Measurements from ENCODE around the gene GID8. TPM values are rescaled to one million over a fixed set of nuclear protein-coding genes. Genes with fewer than 3 reads are reported as not detected.

The GID8 gene
- total and polyA plus RNA-seq, 2 of the 13 experiments (the other 11 are each of a cell fraction or from before 2014, with no cell fraction given) = 39.6 to 59.8 TPM

DNA sequence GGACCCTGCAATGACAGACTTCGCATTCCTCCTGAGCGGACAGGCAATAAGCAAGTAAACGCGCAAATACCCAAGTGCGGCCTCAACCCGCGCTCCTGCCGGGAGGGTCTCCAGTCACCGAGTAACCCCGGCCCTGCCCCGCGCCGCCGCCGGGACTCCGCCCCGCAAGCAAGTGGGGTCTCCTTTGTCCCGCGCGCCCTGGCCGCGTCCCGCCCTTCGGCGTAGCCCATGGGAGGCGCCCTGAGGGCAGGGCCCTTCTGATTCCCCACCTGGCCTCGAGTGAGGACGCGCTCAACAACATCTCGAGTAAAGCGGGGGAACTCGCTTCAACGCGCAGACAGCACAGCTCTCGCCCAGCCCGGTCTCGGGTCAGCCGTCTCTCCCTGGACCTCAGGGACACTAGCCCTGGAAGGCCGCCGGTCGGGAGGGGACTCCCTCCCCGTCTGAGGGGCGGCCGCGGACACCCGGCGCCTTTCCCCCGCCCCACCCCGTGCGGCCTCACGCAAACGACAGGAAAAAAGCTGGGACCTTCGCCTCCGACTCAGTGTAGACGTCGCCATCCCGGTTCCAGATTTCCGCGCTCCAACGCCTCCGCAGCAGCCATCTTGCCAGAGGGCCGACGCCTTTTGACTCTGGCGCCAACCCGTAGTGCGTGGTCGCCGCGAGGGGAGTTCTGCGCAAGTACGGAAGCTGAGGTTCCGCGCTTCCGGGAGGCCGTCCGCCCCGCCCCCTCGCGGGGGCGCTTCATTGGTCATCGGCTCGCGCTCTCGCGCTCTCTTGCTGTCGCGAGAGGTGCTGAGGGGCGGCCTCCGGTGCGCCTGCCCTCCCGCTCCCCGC, 461 bp upstream of the GID8 start (continued):
- TF ChIP-seq AGO2 (optimal IDR thresholded peaks at IDR 0.05; ENCODE audit: low read depth, low read length) = peak; percentile 95
- peak; percentile 53; the same call in 1 of the 2 replicates for TF ChIP-seq ZNF644 (CRISPR knock-in tag; IDR thresholded peaks at IDR 0.05; ENCODE audit: low read depth)
- TF ChIP-seq, protein P1, sequence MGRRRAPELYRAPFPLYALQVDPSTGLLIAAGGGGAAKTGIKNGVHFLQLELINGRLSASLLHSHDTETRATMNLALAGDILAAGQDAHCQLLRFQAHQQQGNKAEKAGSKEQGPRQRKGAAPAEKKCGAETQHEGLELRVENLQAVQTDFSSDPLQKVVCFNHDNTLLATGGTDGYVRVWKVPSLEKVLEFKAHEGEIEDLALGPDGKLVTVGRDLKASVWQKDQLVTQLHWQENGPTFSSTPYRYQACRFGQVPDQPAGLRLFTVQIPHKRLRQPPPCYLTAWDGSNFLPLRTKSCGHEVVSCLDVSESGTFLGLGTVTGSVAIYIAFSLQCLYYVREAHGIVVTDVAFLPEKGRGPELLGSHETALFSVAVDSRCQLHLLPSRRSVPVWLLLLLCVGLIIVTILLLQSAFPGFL (CRISPR knock-in tag; IDR thresholded peaks at IDR 0.05) = peak; percentile 97; the same call in 1 of the 2 replicates
- TF ChIP-seq, protein P2, sequence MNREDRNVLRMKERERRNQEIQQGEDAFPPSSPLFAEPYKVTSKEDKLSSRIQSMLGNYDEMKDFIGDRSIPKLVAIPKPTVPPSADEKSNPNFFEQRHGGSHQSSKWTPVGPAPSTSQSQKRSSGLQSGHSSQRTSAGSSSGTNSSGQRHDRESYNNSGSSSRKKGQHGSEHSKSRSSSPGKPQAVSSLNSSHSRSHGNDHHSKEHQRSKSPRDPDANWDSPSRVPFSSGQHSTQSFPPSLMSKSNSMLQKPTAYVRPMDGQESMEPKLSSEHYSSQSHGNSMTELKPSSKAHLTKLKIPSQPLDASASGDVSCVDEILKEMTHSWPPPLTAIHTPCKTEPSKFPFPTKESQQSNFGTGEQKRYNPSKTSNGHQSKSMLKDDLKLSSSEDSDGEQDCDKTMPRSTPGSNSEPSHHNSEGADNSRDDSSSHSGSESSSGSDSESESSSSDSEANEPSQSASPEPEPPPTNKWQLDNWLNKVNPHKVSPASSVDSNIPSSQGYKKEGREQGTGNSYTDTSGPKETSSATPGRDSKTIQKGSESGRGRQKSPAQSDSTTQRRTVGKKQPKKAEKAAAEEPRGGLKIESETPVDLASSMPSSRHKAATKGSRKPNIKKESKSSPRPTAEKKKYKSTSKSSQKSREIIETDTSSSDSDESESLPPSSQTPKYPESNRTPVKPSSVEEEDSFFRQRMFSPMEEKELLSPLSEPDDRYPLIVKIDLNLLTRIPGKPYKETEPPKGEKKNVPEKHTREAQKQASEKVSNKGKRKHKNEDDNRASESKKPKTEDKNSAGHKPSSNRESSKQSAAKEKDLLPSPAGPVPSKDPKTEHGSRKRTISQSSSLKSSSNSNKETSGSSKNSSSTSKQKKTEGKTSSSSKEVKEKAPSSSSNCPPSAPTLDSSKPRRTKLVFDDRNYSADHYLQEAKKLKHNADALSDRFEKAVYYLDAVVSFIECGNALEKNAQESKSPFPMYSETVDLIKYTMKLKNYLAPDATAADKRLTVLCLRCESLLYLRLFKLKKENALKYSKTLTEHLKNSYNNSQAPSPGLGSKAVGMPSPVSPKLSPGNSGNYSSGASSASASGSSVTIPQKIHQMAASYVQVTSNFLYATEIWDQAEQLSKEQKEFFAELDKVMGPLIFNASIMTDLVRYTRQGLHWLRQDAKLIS (CRISPR knock-in tag; IDR thresholded peaks at IDR 0.05) = peak; percentile 82; the same call in 1 of the 2 replicates
- TF ChIP-seq, protein P3, sequence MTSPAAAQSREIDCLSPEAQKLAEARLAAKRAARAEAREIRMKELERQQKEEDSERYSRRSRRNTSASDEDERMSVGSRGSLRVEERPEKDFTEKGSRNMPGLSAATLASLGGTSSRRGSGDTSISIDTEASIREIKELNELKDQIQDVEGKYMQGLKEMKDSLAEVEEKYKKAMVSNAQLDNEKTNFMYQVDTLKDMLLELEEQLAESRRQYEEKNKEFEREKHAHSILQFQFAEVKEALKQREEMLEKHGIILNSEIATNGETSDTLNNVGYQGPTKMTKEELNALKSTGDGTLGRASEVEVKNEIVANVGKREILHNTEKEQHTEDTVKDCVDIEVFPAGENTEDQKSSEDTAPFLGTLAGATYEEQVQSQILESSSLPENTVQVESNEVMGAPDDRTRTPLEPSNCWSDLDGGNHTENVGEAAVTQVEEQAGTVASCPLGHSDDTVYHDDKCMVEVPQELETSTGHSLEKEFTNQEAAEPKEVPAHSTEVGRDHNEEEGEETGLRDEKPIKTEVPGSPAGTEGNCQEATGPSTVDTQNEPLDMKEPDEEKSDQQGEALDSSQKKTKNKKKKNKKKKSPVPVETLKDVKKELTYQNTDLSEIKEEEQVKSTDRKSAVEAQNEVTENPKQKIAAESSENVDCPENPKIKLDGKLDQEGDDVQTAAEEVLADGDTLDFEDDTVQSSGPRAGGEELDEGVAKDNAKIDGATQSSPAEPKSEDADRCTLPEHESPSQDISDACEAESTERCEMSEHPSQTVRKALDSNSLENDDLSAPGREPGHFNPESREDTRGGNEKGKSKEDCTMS (CRISPR knock-in tag; conservative IDR thresholded peaks at IDR 0.05) = 0 out of 2 replicates have a peak, but pooled peaks have one; percentile 34
- peak; percentile 99 for TF ChIP-seq ZMAT3 (CRISPR knock-in tag; conservative IDR thresholded peaks at IDR 0.05)
- TF ChIP-seq KAT7 (CRISPR knock-in tag; IDR thresholded peaks at IDR 0.05; ENCODE audit: borderline replicate concordance) = peak; percentile 94; the same call in 1 of the 2 replicates
- TF ChIP-seq, protein P4, sequence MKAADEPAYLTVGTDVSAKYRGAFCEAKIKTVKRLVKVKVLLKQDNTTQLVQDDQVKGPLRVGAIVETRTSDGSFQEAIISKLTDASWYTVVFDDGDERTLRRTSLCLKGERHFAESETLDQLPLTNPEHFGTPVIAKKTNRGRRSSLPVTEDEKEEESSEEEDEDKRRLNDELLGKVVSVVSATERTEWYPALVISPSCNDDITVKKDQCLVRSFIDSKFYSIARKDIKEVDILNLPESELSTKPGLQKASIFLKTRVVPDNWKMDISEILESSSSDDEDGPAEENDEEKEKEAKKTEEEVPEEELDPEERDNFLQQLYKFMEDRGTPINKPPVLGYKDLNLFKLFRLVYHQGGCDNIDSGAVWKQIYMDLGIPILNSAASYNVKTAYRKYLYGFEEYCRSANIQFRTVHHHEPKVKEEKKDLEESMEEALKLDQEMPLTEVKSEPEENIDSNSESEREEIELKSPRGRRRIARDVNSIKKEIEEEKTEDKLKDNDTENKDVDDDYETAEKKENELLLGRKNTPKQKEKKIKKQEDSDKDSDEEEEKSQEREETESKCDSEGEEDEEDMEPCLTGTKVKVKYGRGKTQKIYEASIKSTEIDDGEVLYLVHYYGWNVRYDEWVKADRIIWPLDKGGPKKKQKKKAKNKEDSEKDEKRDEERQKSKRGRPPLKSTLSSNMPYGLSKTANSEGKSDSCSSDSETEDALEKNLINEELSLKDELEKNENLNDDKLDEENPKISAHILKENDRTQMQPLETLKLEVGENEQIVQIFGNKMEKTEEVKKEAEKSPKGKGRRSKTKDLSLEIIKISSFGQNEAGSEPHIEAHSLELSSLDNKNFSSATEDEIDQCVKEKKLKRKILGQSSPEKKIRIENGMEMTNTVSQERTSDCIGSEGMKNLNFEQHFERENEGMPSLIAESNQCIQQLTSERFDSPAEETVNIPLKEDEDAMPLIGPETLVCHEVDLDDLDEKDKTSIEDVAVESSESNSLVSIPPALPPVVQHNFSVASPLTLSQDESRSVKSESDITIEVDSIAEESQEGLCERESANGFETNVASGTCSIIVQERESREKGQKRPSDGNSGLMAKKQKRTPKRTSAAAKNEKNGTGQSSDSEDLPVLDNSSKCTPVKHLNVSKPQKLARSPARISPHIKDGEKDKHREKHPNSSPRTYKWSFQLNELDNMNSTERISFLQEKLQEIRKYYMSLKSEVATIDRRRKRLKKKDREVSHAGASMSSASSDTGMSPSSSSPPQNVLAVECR (CRISPR knock-in tag; IDR thresholded peaks at IDR 0.05; ENCODE audit: borderline replicate concordance) = peak; percentile 97
- TF ChIP-seq RELA (CRISPR knock-in tag; IDR thresholded peaks at IDR 0.05) = peak; percentile 79; the same call in 1 of the 2 replicates
- TF ChIP-seq ZNF780A (CRISPR knock-in tag; IDR thresholded peaks at IDR 0.05) = peak; percentile 89
- peak; percentile 99; the same call in 1 of the 2 replicates for TF ChIP-seq ZNF782 (CRISPR knock-in tag; IDR thresholded peaks at IDR 0.05; ENCODE audit: borderline replicate concordance)
- TF ChIP-seq BCL6 (CRISPR knock-in tag; IDR thresholded peaks at IDR 0.05) = peak; percentile 72
- TF ChIP-seq ZFP36 (IDR thresholded peaks at IDR 0.05; ENCODE audit: borderline replicate concordance, low read depth, low read length, partially characterized antibody) = no peak
- peak; percentile 97 for TF ChIP-seq EEA1 (CRISPR knock-in tag; IDR thresholded peaks at IDR 0.05; ENCODE audit: borderline replicate concordance)
- TF ChIP-seq ZNF33B (CRISPR knock-in tag; IDR thresholded peaks at IDR 0.05) = peak; percentile 84; the same call in 1 of the 2 replicates
- no peak for TF ChIP-seq NAIF1 (CRISPR knock-in tag; IDR thresholded peaks at IDR 0.05; ENCODE audit: borderline replicate concordance)
- no peak for TF ChIP-seq TBP (CRISPR knock-in tag; IDR thresholded peaks at IDR 0.05)
